Measurements from ENCODE around the gene SGTA.

Gene SGTA

GRCh38 chr19:2782936-2783780 lies at the start of gene SGTA:
TSS of gene SGTA (minus strand) at chr19:2783273. CDS start at chr19:2769068, 14,205 bp downstream.
- ChIA-PET POLR2A (interaction anchor here (0.8 to 1.5 kb wide), 7 partner anchors 16 to 307 kb away, joined by 3 to 6 read pairs (median 4); partner anchors contain the start of gene GADD45B), CTCF (interaction anchor here (0.6 to 2.8 kb wide), 5 partner anchors 11 to 458 kb away, joined by 3 to 9 read pairs (median 4); partner anchors contain the start of gene ZNF554)
- peak within 1 kb of the TSS; percentile 72; the same call in 1 of the 2 replicates for H3K27ac ChIP-seq (ENCODE audit: extremely low read depth, low read depth, low read length)
- H3K36me3 ChIP-seq (ENCODE audit: control insufficient read depth in 2 of 2, insufficient read depth in 1 of 2, low read length in 2 of 2) = peaks cover 8 to 42% of the 10 kb centered on the region in 2 experiments; a peak in 2 of 3 replicates
- H3K9me3 ChIP-seq (ENCODE audit: control insufficient read depth, insufficient read depth, low read depth, low read length) = no peaks in the 10 kb centered on the region
- H3K4me1 ChIP-seq (ENCODE audit: control insufficient read depth, insufficient read depth, low read length) = peaks cover 5% of the 10 kb centered on the region; the same call in 1 of the 2 replicates
- peak within 1 kb of the TSS; percentile 95 for H3K4me3 ChIP-seq (ENCODE audit: low read depth, low read length)
- TF ChIP-seq PATZ1 (tag by site-specific recombination; IDR thresholded peaks at IDR 0.05) (no peak; the same call in none of the 2 replicates), GLIS1 (tag by site-specific recombination; IDR thresholded peaks at IDR 0.05) (peak; percentile 30; the same call in 1 of the 2 replicates), ZNF701 (tag by site-specific recombination; IDR thresholded peaks at IDR 0.05) (no peak), ZNF311 (tag by site-specific recombination; IDR thresholded peaks at IDR 0.05; ENCODE audit: borderline replicate concordance) (no peak), ZNF830 (tag by site-specific recombination; IDR thresholded peaks at IDR 0.05; ENCODE audit: low read depth) (no peak), REST (tag by site-specific recombination; IDR thresholded peaks at IDR 0.05) (no peak), ZNF2 (tag by site-specific recombination; IDR thresholded peaks at IDR 0.05) (0 out of 2 replicates have a peak, but pooled peaks have one; percentile 31), REPIN1 (tag by site-specific recombination; IDR thresholded peaks at IDR 0.05; ENCODE audit: low read depth) (no peak), MEIS1 (CRISPR knock-in tag; IDR thresholded peaks at IDR 0.05; ENCODE audit: borderline replicate concordance) (no peak), ZBTB26 (tag by site-specific recombination; optimal IDR thresholded peaks at IDR 0.05) (peak; percentile 53), ZNF692 (tag by site-specific recombination; IDR thresholded peaks at IDR 0.05) (peak; percentile 84), SALL2 (tag by site-specific recombination; IDR thresholded peaks at IDR 0.05; ENCODE audit: borderline replicate concordance) (no peak), HOXD13 (CRISPR knock-in tag; IDR thresholded peaks at IDR 0.05; ENCODE audit: borderline replicate concordance) (no peak), ZSCAN5A (tag by site-specific recombination; IDR thresholded peaks at IDR 0.05) (0 out of 2 replicates have a peak, but pooled peaks have one; percentile 26), ZNF18 (tag by site-specific recombination; IDR thresholded peaks at IDR 0.05) (no peak), ZNF394 (tag by site-specific recombination; IDR thresholded peaks at IDR 0.05; ENCODE audit: borderline replicate concordance) (no peak), ZNF121 (tag by site-specific recombination; IDR thresholded peaks at IDR 0.05) (no peak), ZNF146 (tag by site-specific recombination; IDR thresholded peaks at IDR 0.05) (no peak), ZNF549 (tag by site-specific recombination; IDR thresholded peaks at IDR 0.05) (no peak), ZBTB49 (tag by site-specific recombination; IDR thresholded peaks at IDR 0.05; ENCODE audit: low read depth) (no peak), ZBTB8A (tag by site-specific recombination; IDR thresholded peaks at IDR 0.05) (peak; percentile 57; the same call in 1 of the 2 replicates)
